Fibroblast of lung (primary cell): ENCODE measurements around the gene AHCYL2. TPM values are rescaled to one million over a fixed set of nuclear protein-coding genes. Genes with fewer than 3 reads are reported as not detected.

Source experiments
- DNase-seq, 2 donors: peaks; one replicate each; pipeline versions ENCODE4 v3.0.0 to v3.0.0-alpha.2; 2010; ENCODE audit warnings: low read depth in 2 of 2
- H2AFZ ChIP-seq: 2 replicates; pipeline ENCODE4 v1.5.1; 2012; ENCODE audit warnings: low read length, control low read depth, inconsistent platforms
- H3K27ac ChIP-seq: 2 replicates; pipeline ENCODE4 v1.5.1; 2011; ENCODE audit warnings: low read length, control low read depth; ENCODE audit not compliant: insufficient read depth
- H3K27me3 ChIP-seq: 2 replicates; pipeline ENCODE4 v1.5.1; 2011; ENCODE audit warnings: mild to moderate bottlenecking, low read length; ENCODE audit not compliant: control insufficient read depth, insufficient read depth
- H3K36me3 ChIP-seq: 2 replicates; pipeline ENCODE4 v1.5.1; 2011; ENCODE audit warnings: low read length; ENCODE audit not compliant: control insufficient read depth, insufficient read depth
- H3K4me1 ChIP-seq: 2 replicates; pipeline ENCODE4 v1.5.1; 2011; ENCODE audit warnings: low read length; ENCODE audit not compliant: control insufficient read depth, insufficient read depth; ENCODE audit errors: extremely low read depth
- H3K4me2 ChIP-seq: 2 replicates; pipeline ENCODE4 v1.5.1; 2011; ENCODE audit warnings: low read length, control low read depth; ENCODE audit not compliant: insufficient read depth; ENCODE audit errors: extremely low read depth
- H3K4me3 ChIP-seq, 4 experiments: fragments of 200-600 bp in 1 of 4; sonication (generic) in 1 of 4; replicated peaks in 1 of 4; 2 replicates each; pipeline ENCODE4 v1.5.1; 2011 to 2016; ENCODE audit warnings: low read length in 4 of 4, low read depth in 3 of 4, mild to moderate bottlenecking in 3 of 4, control low read depth in 2 of 4, inconsistent platforms in 1 of 4, mixed read lengths in 1 of 4; ENCODE audit not compliant: insufficient read depth in 1 of 4; ENCODE audit errors: control extremely low read depth in 1 of 4
- H3K79me2 ChIP-seq: 2 replicates; pipeline ENCODE4 v1.5.1; 2012; ENCODE audit warnings: mild to moderate bottlenecking, low read length, inconsistent platforms; ENCODE audit not compliant: control insufficient read depth, insufficient read depth
- H3K9ac ChIP-seq: 2 replicates; pipeline ENCODE4 v1.5.1; 2011; ENCODE audit warnings: mild to moderate bottlenecking, low read length, control low read depth; ENCODE audit not compliant: insufficient read depth
- H3K9me3 ChIP-seq: 2 replicates; pipeline ENCODE4 v1.5.1; 2012; ENCODE audit warnings: low read depth, low read length; ENCODE audit not compliant: control insufficient read depth, insufficient read depth
- H4K20me1 ChIP-seq: 2 replicates; pipeline ENCODE4 v1.5.1; 2011; ENCODE audit warnings: low read length; ENCODE audit not compliant: control insufficient read depth, insufficient read depth; ENCODE audit errors: extremely low read depth
- EZH2 ChIP-seq: IDR thresholded peaks from 2 replicates; pipeline ENCODE4 v1.5.1; 2012; ENCODE audit warnings: low read length, control low read depth, mild to moderate bottlenecking; ENCODE audit errors: missing control alignments
- polyA plus RNA-seq, 2 donors: library from polyadenylated mRNA; depleted of rRNA in 1 of 2; stranded (reverse) in 1 of 2; unstranded in 1 of 2; fragments of >200 nt; gene quantifications; 2 replicates each; pipeline ENCODE4 v1.2.1, GENCODE V29; 2011 to 2012; ENCODE audit warnings: missing spikeins in 1 of 2
- total RNA-seq: library from RNA; depleted of rRNA; stranded (reverse); fragments of >200 nt; gene quantifications from 2 replicates; pipeline ENCODE4 v1.2.1, GENCODE V29; 2014
- TF ChIP-seq, protein P1 (sequence below), 2 donors: IDR thresholded peaks in 1 of 2; conservative IDR thresholded peaks in 1 of 2; 1 replicate in 1 of 2; 2 replicates in 1 of 2; pipeline ENCODE4 v1.5.1; 2011 to 2012; ENCODE audit warnings: low read length in 2 of 2, control low read depth in 1 of 2, inconsistent platforms in 1 of 2, low read depth in 1 of 2, mild to moderate bottlenecking in 1 of 2

The AHCYL2 gene
- total and polyA plus RNA-seq, 2 donors (not counting 1 experiment from before 2014, with no cell fraction given), result 8.7 to 11.9 TPM

DNA sequence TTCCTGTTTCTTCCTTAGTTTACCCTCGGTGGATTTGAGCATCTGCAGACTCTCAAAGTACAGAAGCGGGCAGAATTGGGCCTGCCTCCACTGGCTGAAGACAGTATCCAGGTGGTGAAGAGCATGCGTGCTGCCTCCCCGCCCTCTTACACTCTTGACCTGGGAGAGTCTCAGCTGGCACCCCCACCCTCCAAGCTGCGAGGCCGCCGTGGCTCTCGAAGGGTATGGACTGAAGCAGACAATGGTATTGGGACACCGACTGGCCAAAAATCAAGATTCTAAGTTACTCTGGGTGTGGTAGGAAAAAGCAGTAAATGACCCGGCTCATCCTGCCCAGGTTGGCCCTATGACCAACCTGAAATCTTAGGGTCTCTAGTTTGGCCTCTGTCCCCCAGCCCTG lies 231.6 kb downstream of the AHCYL2 start:
- H3K36me3 ChIP-seq, result peaks cover 4% of the 10 kb centered on the region
- no peak overlapping the region for H3K4me3 ChIP-seq
- no peak overlapping the region for H3K4me2 ChIP-seq
- no peaks in the 10 kb centered on the region for H3K27me3 ChIP-seq
- H3K79me2 ChIP-seq, result no peaks in the 10 kb centered on the region
- H3K9ac ChIP-seq, result no peak overlapping the region
- H3K27ac ChIP-seq, result no peak overlapping the region
- no peaks in the 10 kb centered on the region for H3K4me1 ChIP-seq
- no peak for DNase-seq
- no peak overlapping the region for H2AFZ ChIP-seq
- H3K9me3 ChIP-seq, result no peaks in the 10 kb centered on the region
- no peaks in the 10 kb centered on the region for H4K20me1 ChIP-seq
- no peak for TF ChIP-seq EZH2
- TF ChIP-seq, protein P1, sequence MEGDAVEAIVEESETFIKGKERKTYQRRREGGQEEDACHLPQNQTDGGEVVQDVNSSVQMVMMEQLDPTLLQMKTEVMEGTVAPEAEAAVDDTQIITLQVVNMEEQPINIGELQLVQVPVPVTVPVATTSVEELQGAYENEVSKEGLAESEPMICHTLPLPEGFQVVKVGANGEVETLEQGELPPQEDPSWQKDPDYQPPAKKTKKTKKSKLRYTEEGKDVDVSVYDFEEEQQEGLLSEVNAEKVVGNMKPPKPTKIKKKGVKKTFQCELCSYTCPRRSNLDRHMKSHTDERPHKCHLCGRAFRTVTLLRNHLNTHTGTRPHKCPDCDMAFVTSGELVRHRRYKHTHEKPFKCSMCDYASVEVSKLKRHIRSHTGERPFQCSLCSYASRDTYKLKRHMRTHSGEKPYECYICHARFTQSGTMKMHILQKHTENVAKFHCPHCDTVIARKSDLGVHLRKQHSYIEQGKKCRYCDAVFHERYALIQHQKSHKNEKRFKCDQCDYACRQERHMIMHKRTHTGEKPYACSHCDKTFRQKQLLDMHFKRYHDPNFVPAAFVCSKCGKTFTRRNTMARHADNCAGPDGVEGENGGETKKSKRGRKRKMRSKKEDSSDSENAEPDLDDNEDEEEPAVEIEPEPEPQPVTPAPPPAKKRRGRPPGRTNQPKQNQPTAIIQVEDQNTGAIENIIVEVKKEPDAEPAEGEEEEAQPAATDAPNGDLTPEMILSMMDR (conservative IDR thresholded peaks at IDR 0.05 in 1 of 2, IDR thresholded peaks at IDR 0.05 in 1 of 2; ENCODE audit: low read depth in 1 of 2, low read length in 2 of 2), result no peak

DNA sequence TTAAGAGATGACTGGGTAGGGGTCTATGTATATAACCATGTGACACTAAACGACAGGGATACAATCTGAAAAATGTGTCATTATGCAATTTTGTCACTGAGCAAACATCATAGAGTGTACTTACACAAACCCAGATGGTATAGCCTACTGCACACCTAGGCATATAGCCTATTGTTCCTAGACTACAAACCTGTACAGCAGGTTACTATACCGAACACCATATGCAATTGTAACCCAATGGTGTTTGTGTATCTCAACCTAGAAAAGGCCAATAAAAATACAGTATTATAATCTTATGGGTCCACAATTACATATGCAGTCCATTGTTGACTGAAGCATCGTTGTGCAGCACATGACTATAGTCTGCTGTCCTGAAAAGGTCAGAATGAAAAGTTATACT lies 232.3 kb downstream of the AHCYL2 start:
- no peak overlapping the region for H3K9ac ChIP-seq
- no peak for DNase-seq
- no peak for TF ChIP-seq EZH2
- TF ChIP-seq, protein P1 (conservative IDR thresholded peaks at IDR 0.05 in 1 of 2, IDR thresholded peaks at IDR 0.05 in 1 of 2; ENCODE audit: low read depth in 1 of 2, low read length in 2 of 2), result no peak
- no peaks in the 10 kb centered on the region for H3K79me2 ChIP-seq
- H3K36me3 ChIP-seq, result peaks cover 4% of the 10 kb centered on the region
- H2AFZ ChIP-seq, result no peak overlapping the region
- no peaks in the 10 kb centered on the region for H4K20me1 ChIP-seq
- no peaks in the 10 kb centered on the region for H3K27me3 ChIP-seq
- H3K4me3 ChIP-seq, result no peak overlapping the region
- no peak overlapping the region for H3K4me2 ChIP-seq
- no peaks in the 10 kb centered on the region for H3K4me1 ChIP-seq
- no peaks in the 10 kb centered on the region for H3K9me3 ChIP-seq
- no peak overlapping the region for H3K27ac ChIP-seq

DNA sequence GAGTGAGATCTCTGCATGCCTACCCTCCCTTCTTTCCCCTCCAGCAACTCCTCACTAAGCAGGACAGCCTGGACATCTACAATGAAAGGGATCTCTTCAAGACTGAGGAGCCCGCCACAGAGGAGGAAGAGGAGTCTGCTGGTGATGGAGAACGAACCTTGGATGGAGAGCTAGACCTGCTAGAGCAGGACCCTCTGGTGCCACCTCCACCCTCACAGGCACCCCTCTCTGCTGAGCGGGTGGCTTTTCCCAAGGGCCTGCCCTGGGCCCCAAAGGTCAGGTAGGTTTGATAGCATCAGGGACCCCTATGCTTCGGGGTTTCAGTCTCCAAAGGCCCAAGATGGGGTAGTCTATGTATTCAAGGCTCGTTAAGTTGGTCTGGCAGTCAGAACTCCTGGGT lies 233.3 kb downstream of the AHCYL2 start:
- Histone ChIP-seq H3K79me2 (no peaks in the 10 kb centered on the region), H3K9ac (no peak overlapping the region), H2AFZ (no peak overlapping the region), H4K20me1 (no peaks in the 10 kb centered on the region), H3K27ac (no peak overlapping the region), H3K9me3 (no peaks in the 10 kb centered on the region), H3K4me2 (no peak overlapping the region), H3K4me3 (no peak overlapping the region), H3K4me1 (no peaks in the 10 kb centered on the region), H3K36me3 (peaks cover 6% of the 10 kb centered on the region), H3K27me3 (no peaks in the 10 kb centered on the region)
- TF ChIP-seq, protein P1 (conservative IDR thresholded peaks at IDR 0.05 in 1 of 2, IDR thresholded peaks at IDR 0.05 in 1 of 2; ENCODE audit: low read depth in 1 of 2, low read length in 2 of 2), result no peak
- TF ChIP-seq EZH2, result no peak
- no peak for DNase-seq
